ENCODE data around the gene JRKL. TPM values are rescaled to one million over a fixed set of nuclear protein-coding genes. Genes with fewer than 3 reads are reported as not detected.
"Not testable (repeated sequence)": the region's sequence is repeated elsewhere in the genome, so short reads cannot be mapped to it uniquely, and the experiment has no call there.

The JRKL gene
- total RNA-seq, 4 donors from 2014 or later, result 4.2 to 6.8 (median 6.2) TPM

DNA sequence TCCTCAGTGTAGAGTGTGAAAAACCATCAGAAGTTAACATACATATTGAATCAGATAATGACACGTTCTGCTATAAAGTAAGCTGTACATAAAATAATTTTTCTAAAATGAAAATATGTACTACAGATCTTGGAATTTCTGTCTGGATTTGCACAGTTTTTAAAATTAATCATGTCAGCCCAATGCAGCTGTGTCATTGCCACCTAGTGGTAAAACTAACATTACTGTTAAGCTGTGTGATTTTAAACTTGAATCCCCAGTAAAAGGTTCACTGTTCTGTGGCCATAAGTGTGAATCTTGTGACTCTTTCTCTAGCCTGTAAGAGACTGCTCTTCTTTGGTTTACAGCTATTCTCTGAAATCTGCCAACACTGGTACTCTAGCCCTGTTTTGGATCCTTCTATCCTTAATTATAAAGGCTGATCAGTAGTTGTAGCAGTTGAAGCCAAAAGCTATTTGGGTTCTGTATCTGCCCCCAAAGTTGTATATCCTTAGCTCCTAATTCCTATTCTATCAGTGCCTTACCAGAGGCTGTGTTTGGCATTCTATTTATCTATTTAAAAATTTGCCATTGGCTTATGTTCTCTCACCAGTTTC lies 4.0 kb downstream of the JRKL start:
- TF ChIP-seq, protein P1, sequence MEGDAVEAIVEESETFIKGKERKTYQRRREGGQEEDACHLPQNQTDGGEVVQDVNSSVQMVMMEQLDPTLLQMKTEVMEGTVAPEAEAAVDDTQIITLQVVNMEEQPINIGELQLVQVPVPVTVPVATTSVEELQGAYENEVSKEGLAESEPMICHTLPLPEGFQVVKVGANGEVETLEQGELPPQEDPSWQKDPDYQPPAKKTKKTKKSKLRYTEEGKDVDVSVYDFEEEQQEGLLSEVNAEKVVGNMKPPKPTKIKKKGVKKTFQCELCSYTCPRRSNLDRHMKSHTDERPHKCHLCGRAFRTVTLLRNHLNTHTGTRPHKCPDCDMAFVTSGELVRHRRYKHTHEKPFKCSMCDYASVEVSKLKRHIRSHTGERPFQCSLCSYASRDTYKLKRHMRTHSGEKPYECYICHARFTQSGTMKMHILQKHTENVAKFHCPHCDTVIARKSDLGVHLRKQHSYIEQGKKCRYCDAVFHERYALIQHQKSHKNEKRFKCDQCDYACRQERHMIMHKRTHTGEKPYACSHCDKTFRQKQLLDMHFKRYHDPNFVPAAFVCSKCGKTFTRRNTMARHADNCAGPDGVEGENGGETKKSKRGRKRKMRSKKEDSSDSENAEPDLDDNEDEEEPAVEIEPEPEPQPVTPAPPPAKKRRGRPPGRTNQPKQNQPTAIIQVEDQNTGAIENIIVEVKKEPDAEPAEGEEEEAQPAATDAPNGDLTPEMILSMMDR (IDR thresholded peaks at IDR 0.05), result no peak
- no peak for DNase-seq (ENCODE audit: low spot score)
- no peak for ATAC-seq (ENCODE audit: low FRiP score)

DNA sequence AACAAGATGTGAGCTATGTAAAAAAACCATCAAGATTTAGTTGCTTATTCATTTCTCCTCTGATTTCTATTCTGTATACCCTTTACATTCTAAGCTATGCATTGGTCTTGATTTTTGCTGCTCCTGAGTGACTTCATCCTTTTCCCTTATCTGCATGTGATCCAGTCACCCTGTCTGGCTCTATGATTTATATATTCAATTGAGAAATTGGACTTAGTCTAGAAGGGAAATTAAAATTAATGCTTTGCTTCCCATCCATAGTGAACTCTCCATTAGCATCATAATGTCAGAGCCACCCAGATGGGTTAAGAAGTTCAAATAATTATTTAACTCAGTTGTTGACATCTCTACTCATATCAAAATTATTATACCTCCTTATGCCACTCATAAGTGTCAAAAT lies 5.0 kb downstream of the JRKL start:
- ATAC-seq (ENCODE audit: low FRiP score), result no peak
- TF ChIP-seq, protein P1 (IDR thresholded peaks at IDR 0.05), result no peak

DNA sequence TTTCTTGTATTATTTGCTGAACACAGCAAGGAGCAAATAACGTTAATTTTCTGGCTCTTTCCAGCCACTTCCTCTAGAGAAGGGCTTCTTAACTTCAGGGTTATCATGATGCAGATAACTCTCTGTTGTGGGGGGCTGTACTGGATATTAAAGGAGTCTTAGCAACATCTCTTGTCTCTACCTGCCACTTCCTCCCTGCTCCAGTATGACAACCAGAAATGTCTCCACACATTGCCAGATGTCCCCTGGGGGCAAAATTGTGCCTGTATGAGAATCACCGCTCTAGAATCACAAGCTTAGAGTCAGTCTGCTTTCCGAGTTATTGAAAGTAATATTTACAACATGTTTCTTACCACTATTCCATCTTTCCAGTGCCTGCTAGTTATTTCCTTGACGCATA lies 6.8 kb downstream of the JRKL start:
- TF ChIP-seq, protein P1 (IDR thresholded peaks at IDR 0.05), result no peak
- DNase-seq (ENCODE audit: low spot score), result no peak
- no peak for ATAC-seq (ENCODE audit: low FRiP score)

More for the DNA sequence above, 5.0 kb downstream of the JRKL start:
- no peak for DNase-seq (ENCODE audit: low spot score)

DNA sequence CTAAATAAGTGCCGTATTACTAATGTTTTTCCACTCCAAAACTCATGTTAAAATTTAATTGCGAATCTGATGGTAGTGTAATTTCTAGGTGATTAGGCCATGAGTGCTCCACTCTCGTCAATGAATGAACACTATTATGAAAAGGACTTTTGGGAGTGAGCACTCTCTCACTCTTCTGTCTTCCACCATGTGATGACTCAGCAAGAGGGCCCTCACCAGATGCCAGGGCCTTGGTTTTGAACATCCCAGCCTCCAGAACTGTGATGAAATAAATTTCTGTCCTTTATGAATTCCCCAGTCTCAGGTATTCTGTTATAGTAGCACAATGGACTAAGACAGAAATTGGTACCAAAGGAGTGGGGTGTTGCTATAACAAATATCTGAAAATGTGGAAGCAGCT lies 8.1 kb downstream of the JRKL start:
- DNase-seq (ENCODE audit: low spot score) (no peak), ATAC-seq (ENCODE audit: low FRiP score) (no peak)
- TF ChIP-seq, protein P1 (IDR thresholded peaks at IDR 0.05), result no peak

DNA sequence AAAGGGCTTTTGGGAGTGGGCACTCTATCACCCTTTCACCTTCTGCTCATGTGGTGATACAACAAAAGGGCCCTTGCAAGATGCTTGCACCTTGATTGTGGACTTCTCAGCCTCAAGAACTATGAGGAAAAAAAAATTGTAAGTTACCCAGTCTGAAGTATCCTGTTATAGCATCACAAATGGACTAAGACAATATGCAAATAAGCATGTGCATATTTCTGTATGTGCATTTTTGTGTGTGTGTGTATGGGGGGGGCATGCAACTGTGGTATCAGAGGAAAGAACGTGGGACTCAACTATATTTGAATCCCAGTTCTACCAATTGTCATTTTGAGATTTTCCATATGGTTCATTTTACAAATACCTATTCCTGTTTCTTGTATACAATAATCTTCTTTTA lies 10.9 kb downstream of the JRKL start:
- TF ChIP-seq, protein P1 (IDR thresholded peaks at IDR 0.05), result no peak
- ATAC-seq (ENCODE audit: low FRiP score), result no peak
- DNase-seq (ENCODE audit: low spot score), result no peak

DNA sequence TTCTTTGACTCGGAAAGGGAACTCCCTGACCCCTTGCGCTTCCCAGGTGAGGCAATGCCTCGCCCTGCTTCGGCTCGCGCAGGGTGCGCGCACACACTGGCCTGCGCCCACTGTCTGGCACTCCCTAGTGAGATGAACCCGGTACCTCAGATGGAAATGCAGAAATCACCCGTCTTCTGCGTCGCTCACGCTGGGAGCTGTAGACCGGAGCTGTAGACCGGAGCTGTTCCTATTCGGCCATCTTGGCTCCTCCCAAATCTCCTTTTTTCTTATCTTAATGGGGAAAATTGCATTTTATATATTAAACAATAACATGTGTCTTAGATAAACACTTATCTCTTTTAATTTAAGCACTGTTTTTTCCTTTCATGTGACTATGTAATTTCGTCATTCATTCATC lies 21.6 kb downstream of the JRKL start:
- not testable (repeated sequence) for DNase-seq (ENCODE audit: low spot score); ATAC-seq (ENCODE audit: low FRiP score)

DNA sequence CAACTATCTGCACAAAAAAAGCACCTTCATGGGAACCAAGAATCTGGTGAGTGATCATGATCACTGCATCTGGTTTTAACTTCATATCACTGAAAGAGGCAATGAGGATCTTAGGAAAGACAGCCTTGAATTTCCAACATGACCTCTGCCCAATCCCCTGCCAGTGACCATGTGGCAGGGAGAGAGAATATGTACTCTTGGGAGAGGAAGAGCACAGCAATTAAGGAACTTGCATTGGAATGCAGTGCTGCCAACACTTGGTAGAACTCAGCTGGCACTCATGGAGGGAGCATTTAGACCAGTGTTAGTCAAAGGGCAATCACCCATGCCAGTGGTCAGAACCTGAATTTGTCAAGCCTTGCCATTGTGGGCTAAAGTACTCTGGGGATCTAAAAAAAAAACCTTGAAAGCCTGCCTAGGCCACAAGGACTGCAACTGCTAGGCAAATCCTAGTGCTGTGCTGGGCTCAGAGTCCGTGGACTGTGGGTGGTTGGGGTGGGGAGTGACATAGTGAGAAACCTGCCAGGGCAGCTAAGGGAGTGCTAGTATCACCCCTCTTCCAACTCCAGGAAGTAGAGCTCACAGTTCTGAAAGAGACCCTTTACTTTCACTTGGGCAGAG lies 23.1 kb downstream of the JRKL start:
- no peak for DNase-seq (ENCODE audit: low spot score)
- TF ChIP-seq, protein P1 (IDR thresholded peaks at IDR 0.05), result no peak
- ATAC-seq (ENCODE audit: low FRiP score), result no peak

Data from omental fat pad (tissue), 4 donors.